Right lobe of liver (tissue), 6 donors: ENCODE data around the gene UTP25. TPM values are rescaled to one million over a fixed set of nuclear protein-coding genes. Genes with fewer than 3 reads are reported as not detected.
"Not testable (repeated sequence)": the region's sequence is repeated elsewhere in the genome, so short reads cannot be mapped to it uniquely, and the experiment has no call there.

ENCODE experiments used
- ATAC-seq, 4 donors: fragments of 200-7000 bp; cut with Tn5 transposase; one replicate each; pipeline ENCODE4 v1.9.1; 2020; ENCODE audit warnings: mild to moderate bottlenecking in 4 of 4, moderate library complexity in 4 of 4
- DNase-seq, 3 donors: peaks; one replicate each; pipeline ENCODE4 v3.0.0-alpha.2; 2020
- H3K27ac ChIP-seq, 3 donors: fragments of 200-600 bp; one replicate each; pipeline ENCODE4 v1.8.0; 2022
- H3K27me3 ChIP-seq, 2 donors: fragments of 200-600 bp; one replicate each; pipeline ENCODE4 v1.8.0; 2022
- H3K36me3 ChIP-seq, 4 donors: fragments of 200-600 bp; sonication (generic) in 1 of 4; one replicate each; pipeline versions ENCODE4 v1.5.1 to v1.8.0; 2017 to 2022; ENCODE audit warnings: control low read depth in 1 of 4
- H3K4me1 ChIP-seq, 4 donors: fragments of 200-600 bp; sonication (generic) in 1 of 4; one replicate each; pipeline versions ENCODE4 v1.5.1 to v1.8.0; 2017 to 2022; ENCODE audit warnings: control low read depth in 1 of 4
- H3K4me3 ChIP-seq, 3 donors: fragments of 200-600 bp; one replicate each; pipeline ENCODE4 v1.8.0; 2022
- H3K9me3 ChIP-seq, 4 donors: fragments of 200-600 bp; sonication (generic) in 1 of 4; one replicate each; pipeline versions ENCODE4 v1.5.1 to v1.8.0; 2017 to 2022; ENCODE audit warnings: control low read depth in 1 of 4
- POLR2A ChIP-seq: fragments of 450-650 bp; IDR thresholded peaks from one replicate; pipeline ENCODE4 v1.6.1; 2017; ENCODE audit warnings: antibody characterized with exemption, mild to moderate bottlenecking
- WGBS: methylation state at CpG from one replicate; pipeline ENCODE4 v1.1.6; 2018; ENCODE audit warnings: low coverage, low lambda C conversion rate; ENCODE audit not compliant: insufficient coverage; ENCODE audit errors: missing lambda C conversion rate; 5-methylcytosine and 5-hydroxymethylcytosine counted together
- intact Hi-C, 2 donors: fragments of 100-400 bp; cut with DNase I; formaldehyde crosslinking; loops; one replicate each; pipeline versions ENCODE4 v1.11.2 to v1.14.1; 2022
- total RNA-seq, 6 experiments: library from RNA; depleted of rRNA in 2 of 6; stranded (reverse); fragments of >200 nt in 2 of 6; fragmentation: NEBNext Ultra II Directional in 3 of 6; extraction: Animal tissue kit (Norgen Biotek cat#: 25700) in 3 of 6; gene quantifications; one replicate each; pipeline versions ENCODE4 v1.1.0 to v1.2.4, GENCODE V29; 2016 to 2023
- TF ChIP-seq, protein P1 (sequence below), 4 donors: fragments of 200-600 bp in 3 of 4; fragments of 450-650 bp in 1 of 4; IDR thresholded peaks; one replicate each; pipeline versions ENCODE4 v1.5.1 to v1.8.0; 2016 to 2022; ENCODE audit warnings: antibody characterized with exemption in 4 of 4, mild to moderate bottlenecking in 2 of 4
- donor health status: DM: no; HTN: yes; CAD: no.
- donor health status: DM: no; HTN: no; CAD: no.
- donor health status: DM: no; HTN: no; CAD: no.
- donor health status: DM: no; HTN: yes; CAD: no.
- donor health status: DM: no; HTN: yes; CAD: no.

UTP25 gene
- total RNA-seq, 6 experiments from 2014 or later = 4.6 to 10.0 (median 6.4) TPM

DNA sequence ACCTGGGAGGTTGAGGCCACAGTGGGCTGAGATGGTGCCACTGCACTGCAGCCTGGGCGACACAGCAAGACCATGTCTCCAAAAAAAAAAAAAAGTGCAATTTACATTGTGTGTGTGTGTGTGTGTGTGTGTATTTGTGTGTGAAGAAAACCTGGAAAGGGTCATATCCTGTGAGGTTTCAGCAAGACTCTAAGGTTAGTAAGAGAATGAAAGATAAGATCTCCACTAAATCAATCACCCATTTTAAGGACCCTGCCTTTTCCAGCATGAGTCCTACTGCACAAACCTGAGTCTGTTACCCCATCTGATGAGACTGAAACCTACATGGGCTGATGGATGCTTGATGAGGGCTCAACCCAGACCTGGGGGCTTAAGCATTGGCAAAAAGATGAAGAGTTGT is 38.5 kb upstream of the UTP25 start:
- H3K4me1 ChIP-seq = peaks cover 0 to 46% (median 22%) of the 10 kb centered on the region in 4 donors

DNA sequence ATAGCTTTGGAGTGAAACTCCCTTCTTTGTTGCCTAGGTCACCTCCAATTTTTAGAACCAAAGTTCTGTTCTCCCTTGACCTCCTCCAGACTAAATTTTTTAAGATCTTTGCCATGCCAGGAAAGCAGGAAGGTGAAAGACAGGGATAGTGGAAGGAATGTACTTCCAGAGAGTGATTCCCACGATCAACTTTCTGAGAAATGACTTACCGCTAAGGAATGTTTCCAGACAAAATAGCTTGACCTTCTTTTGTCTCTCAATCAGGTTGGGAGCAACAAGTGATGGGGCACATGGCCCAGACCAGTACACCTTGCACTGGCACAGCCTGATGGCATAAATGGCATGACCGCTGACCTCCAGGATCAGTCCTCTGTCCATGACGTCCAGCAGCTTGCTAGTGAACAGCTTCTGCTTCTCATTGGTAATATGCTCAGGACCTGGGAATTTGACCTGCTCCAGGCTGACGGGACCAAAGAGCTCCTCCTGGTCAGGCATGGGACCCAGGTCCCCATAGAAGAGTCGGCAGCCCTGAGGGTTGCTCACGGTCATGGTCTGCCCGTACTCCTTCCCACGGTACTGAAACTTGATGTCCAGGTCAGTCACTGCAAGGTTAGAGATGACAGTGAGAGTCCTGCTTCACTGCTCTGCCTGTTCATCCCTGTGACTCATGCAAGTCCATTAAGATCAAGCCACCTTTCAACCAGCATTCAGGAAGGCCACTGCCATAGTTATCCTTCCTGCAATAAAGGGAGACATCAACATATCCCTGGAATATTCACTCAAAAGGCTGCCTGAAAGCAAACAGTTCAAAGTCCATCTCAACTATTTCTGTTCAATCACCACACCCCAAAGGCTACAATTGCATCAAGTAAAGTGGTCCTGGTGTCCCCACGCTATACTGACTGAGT is 37.2 kb upstream of the UTP25 start:
- no peaks in the 10 kb centered on the region for H3K9me3 ChIP-seq
- peaks cover 0 to 46% (median 22%) of the 10 kb centered on the region in 4 donors for H3K4me1 ChIP-seq
- no peak for DNase-seq
- TF ChIP-seq, protein P1, sequence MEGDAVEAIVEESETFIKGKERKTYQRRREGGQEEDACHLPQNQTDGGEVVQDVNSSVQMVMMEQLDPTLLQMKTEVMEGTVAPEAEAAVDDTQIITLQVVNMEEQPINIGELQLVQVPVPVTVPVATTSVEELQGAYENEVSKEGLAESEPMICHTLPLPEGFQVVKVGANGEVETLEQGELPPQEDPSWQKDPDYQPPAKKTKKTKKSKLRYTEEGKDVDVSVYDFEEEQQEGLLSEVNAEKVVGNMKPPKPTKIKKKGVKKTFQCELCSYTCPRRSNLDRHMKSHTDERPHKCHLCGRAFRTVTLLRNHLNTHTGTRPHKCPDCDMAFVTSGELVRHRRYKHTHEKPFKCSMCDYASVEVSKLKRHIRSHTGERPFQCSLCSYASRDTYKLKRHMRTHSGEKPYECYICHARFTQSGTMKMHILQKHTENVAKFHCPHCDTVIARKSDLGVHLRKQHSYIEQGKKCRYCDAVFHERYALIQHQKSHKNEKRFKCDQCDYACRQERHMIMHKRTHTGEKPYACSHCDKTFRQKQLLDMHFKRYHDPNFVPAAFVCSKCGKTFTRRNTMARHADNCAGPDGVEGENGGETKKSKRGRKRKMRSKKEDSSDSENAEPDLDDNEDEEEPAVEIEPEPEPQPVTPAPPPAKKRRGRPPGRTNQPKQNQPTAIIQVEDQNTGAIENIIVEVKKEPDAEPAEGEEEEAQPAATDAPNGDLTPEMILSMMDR (IDR thresholded peaks at IDR 0.05) = no peak
- TF ChIP-seq POLR2A = no peak
- WGBS = 73% methylated on average over 4 of the region's 10 CpGs
- H3K27me3 ChIP-seq = no peaks in the 10 kb centered on the region
- H3K27ac ChIP-seq = peak overlapping the region in 1 of 3 donors; percentile 29
- H3K36me3 ChIP-seq = peaks cover 0 to 32% (median 10%) of the 10 kb centered on the region in 4 donors
- peak; percentile 54 to 69 (median 60) for ATAC-seq
- H3K4me3 ChIP-seq = no peak overlapping the region
- intact Hi-C loops = no loop called here

More for the DNA sequence above, 38.5 kb upstream of the UTP25 start:
- Histone ChIP-seq H3K4me3 (no peak overlapping the region), H3K27me3 (no peaks in the 10 kb centered on the region), H3K27ac (peak overlapping the region in 1 of 3 donors; percentile 84), H3K36me3 (peaks cover 0 to 21% (median 3%) of the 10 kb centered on the region in 4 donors), H3K9me3 (no peaks in the 10 kb centered on the region)
- 100% methylated on average over 1 of the region's 1 CpG for WGBS
- TF ChIP-seq, protein P1 (IDR thresholded peaks at IDR 0.05) = no peak
- no peak for TF ChIP-seq POLR2A
- ATAC-seq (no peak), DNase-seq (no peak)
- intact Hi-C loops = no loop called here

- ATAC-seq (no peak), DNase-seq (no peak)
- 100% methylated on average over 1 of the region's 1 CpG for WGBS
- Histone ChIP-seq H3K36me3 (peaks cover 0 to 34% (median 12%) of the 10 kb centered on the region in 4 donors), H3K9me3 (no peaks in the 10 kb centered on the region), H3K4me1 (peaks cover 0 to 37% (median 15%) of the 10 kb centered on the region in 4 donors), H3K27me3 (no peaks in the 10 kb centered on the region), H3K4me3 (no peak overlapping the region), H3K27ac (no peak overlapping the region)
- intact Hi-C loops = no loop called here
- TF ChIP-seq, protein P1 (IDR thresholded peaks at IDR 0.05) = no peak
- TF ChIP-seq POLR2A = no peak
Measured at GRCh38 chr1:209791920-209792319, 35.9 kb upstream of the UTP25 start.

GRCh38 chr1:209793711-209794110 is 34.1 kb upstream of the UTP25 start:
- H3K9me3 ChIP-seq, DNase-seq, H3K27ac ChIP-seq, intact Hi-C loops, H3K27me3 ChIP-seq, ATAC-seq, H3K4me3 ChIP-seq: not testable (repeated sequence)
- Histone ChIP-seq H3K36me3 (peaks cover 0 to 34% (median 12%) of the 10 kb centered on the region in 4 donors), H3K4me1 (peaks cover 0 to 19% (median 7%) of the 10 kb centered on the region in 4 donors)
- WGBS = 82% methylated on average over 3 of the region's 3 CpGs

GRCh38 chr1:209797978-209798639 is 29.7 kb upstream of the UTP25 start:
- Histone ChIP-seq H3K27ac (no peak overlapping the region), H3K9me3 (no peaks in the 10 kb centered on the region), H3K36me3 (peaks cover 0 to 21% (median 9%) of the 10 kb centered on the region in 4 donors), H3K4me3 (no peak overlapping the region), H3K27me3 (no peaks in the 10 kb centered on the region), H3K4me1 (peaks cover 0 to 21% (median 4%) of the 10 kb centered on the region in 4 donors)
- intact Hi-C loops = no loop called here
- ATAC-seq = no peak
- TF ChIP-seq, protein P1 (IDR thresholded peaks at IDR 0.05) = no peak
- TF ChIP-seq POLR2A = no peak
- WGBS = 79% methylated on average over 7 of the region's 9 CpGs
- no peak for DNase-seq
